B cell (primary cell): ENCODE measurements around the gene NDST4. TPM values are rescaled to one million over a fixed set of nuclear protein-coding genes. Genes with fewer than 3 reads are reported as not detected.

Experiments used
- ATAC-seq: fragments of 200-7000 bp; cut with Tn5 transposase; one replicate; pipeline ENCODE4 v1.10.0; 2021; ENCODE audit warnings: low read depth, mild to moderate bottlenecking, moderate number of reproducible peaks, moderate library complexity
- CTCF ChIA-PET: fragments of 350-600 bp; sonication (Branson Sonifier 250); formaldehyde crosslinking; loops from one replicate; lab custom pipeline; 2021; ENCODE audit warnings: antibody characterized with exemption, inconsistent platforms; lab: Charles Lee
- POLR2A ChIA-PET: fragments of 350-600 bp; sonication (Branson Sonifier 250); formaldehyde crosslinking; loops from one replicate; lab custom pipeline; 2021; ENCODE audit warnings: antibody characterized with exemption; lab: Charles Lee
- DNase-seq: peaks from one replicate; pipeline ENCODE4 v3.0.0; 2013
- H2AFZ ChIP-seq: 2 replicates; pipeline ENCODE4 v1.6.1; 2012; ENCODE audit warnings: mild to moderate bottlenecking, low read depth, low read length; ENCODE audit not compliant: insufficient read depth, poor library complexity, severe bottlenecking
- H3K27ac ChIP-seq, 2 donors: 1 replicate in 1 of 2; 2 replicates in 1 of 2; pipeline ENCODE4 v1.5.1; 2012 to 2013; ENCODE audit warnings: low read length in 2 of 2, mild to moderate bottlenecking in 2 of 2, moderate library complexity in 1 of 2
- H3K27me3 ChIP-seq, 4 experiments: fragments of 200-600 bp in 1 of 4; sonication (generic) in 1 of 4; replicated peaks in 1 of 4; 1 replicate in 2 of 4; 2 replicates in 2 of 4; pipeline versions ENCODE4 v1.6.1 to v1.7.0; 2013 to 2016; ENCODE audit warnings: low read length in 3 of 4, mild to moderate bottlenecking in 2 of 4, mixed read lengths in 1 of 4, moderate library complexity in 1 of 4; ENCODE audit not compliant: insufficient read depth in 4 of 4, control insufficient read depth in 3 of 4; ENCODE audit errors: control extremely low read depth in 1 of 4
- H3K36me3 ChIP-seq, 2 experiments: replicated peaks in 1 of 2; 1 replicate in 1 of 2; 2 replicates in 1 of 2; pipeline versions ENCODE4 v1.6.1 to v1.7.1; 2013; ENCODE audit warnings: low read length in 1 of 2; ENCODE audit not compliant: insufficient read depth in 2 of 2, control insufficient read depth in 1 of 2; ENCODE audit errors: control extremely low read depth in 1 of 2, extremely low read depth in 1 of 2
- H3K4me1 ChIP-seq, 2 donors: fragments of 200-600 bp in 1 of 2; sonication (generic) in 1 of 2; 1 replicate in 1 of 2; 2 replicates in 1 of 2; pipeline versions ENCODE4 v1.5.1 to v1.6.1; 2013 to 2017; ENCODE audit warnings: low read length in 2 of 2; ENCODE audit not compliant: control insufficient read depth in 2 of 2, insufficient read depth in 2 of 2
- H3K4me2 ChIP-seq: replicated peaks from 2 replicates; pipeline ENCODE3; 2012; ENCODE audit warnings: mild to moderate bottlenecking, low read depth, low read length; ENCODE audit not compliant: poor library complexity, severe bottlenecking
- H3K4me3 ChIP-seq, 5 experiments: fragments of 200-600 bp in 1 of 5; sonication (generic) in 1 of 5; 1 replicate in 3 of 5; 2 replicates in 2 of 5; pipeline versions ENCODE4 v1.5.1 to v1.7.0; 2011 to 2016; ENCODE audit warnings: low read length in 4 of 5, mild to moderate bottlenecking in 4 of 5, low read depth in 2 of 5, control low read depth in 1 of 5, moderate library complexity in 1 of 5; ENCODE audit not compliant: insufficient read depth in 1 of 5; ENCODE audit errors: control extremely low read depth in 1 of 5, extremely low read depth in 1 of 5
- H3K79me2 ChIP-seq: fragments of 200-600 bp; sonication (generic); one replicate; pipeline ENCODE4 v1.6.0; 2016; ENCODE audit warnings: low read length; ENCODE audit not compliant: control insufficient read depth, insufficient read depth
- H3K9ac ChIP-seq: fragments of 200-600 bp; sonication (generic); 2 replicates; pipeline ENCODE4 v1.6.1; 2017; ENCODE audit warnings: mild to moderate bottlenecking, low read length, moderate library complexity
- H3K9me3 ChIP-seq, 3 donors: one replicate each; pipeline versions ENCODE4 v1.6.1 to v1.7.1; 2013; ENCODE audit warnings: low read length in 2 of 3; ENCODE audit not compliant: control insufficient read depth in 2 of 3, insufficient read depth in 1 of 3; ENCODE audit errors: control extremely low read depth in 1 of 3
- H4K20me1 ChIP-seq: 2 replicates; pipeline ENCODE4 v1.6.0; 2012; ENCODE audit warnings: mild to moderate bottlenecking, low read length; ENCODE audit not compliant: insufficient read depth, control insufficient read depth, poor library complexity, severe bottlenecking
- H3K27ac Mint-ChIP-seq: one replicate; pipeline ENCODE4 v1.8.0; 2021; ENCODE audit warnings: mixed read lengths
- H3K27me3 Mint-ChIP-seq: one replicate; pipeline ENCODE4 v1.8.0; 2021; ENCODE audit warnings: mixed read lengths
- H3K4me1 Mint-ChIP-seq: one replicate; pipeline ENCODE4 v1.8.0; 2021; ENCODE audit warnings: mixed read lengths
- H3K4me3 Mint-ChIP-seq: one replicate; pipeline ENCODE4 v1.8.0; 2021; ENCODE audit warnings: mixed read lengths
- H3K9me3 Mint-ChIP-seq: one replicate; pipeline ENCODE4 v1.8.0; 2022; ENCODE audit warnings: mixed read lengths; ENCODE audit not compliant: insufficient read depth
- EZH2 ChIP-seq: IDR thresholded peaks from 2 replicates; pipeline ENCODE4 v1.6.1; 2012; ENCODE audit warnings: borderline replicate concordance, low read depth, mild to moderate bottlenecking, moderate library complexity, low read length; ENCODE audit not compliant: insufficient read depth, poor library complexity, severe bottlenecking
- WGBS: methylation state at CpG from one replicate; pipeline ENCODE4 v1.1.5; 2013; ENCODE audit warnings: missing lambda C conversion rate; ENCODE audit not compliant: insufficient coverage; 5-methylcytosine and 5-hydroxymethylcytosine counted together
- intact Hi-C: fragments of 100-400 bp; cut with micrococcal nuclease; formaldehyde crosslinking; loops from one replicate; pipeline ENCODE4 v1.10.0; 2022
- polyA plus RNA-seq: library from polyadenylated mRNA; depleted of rRNA; stranded (reverse); fragments of >200 nt; gene quantifications from 2 replicates; pipeline ENCODE4 v1.2.3, GENCODE V29; 2012
- total RNA-seq, 2 donors: library from RNA; stranded (reverse); fragments of 120-200 nt in 1 of 2; gene quantifications; 1 replicate in 1 of 2; 2 replicates in 1 of 2; pipeline versions ENCODE4 v1.2.3 to v1.2.4, GENCODE V29; 2013 to 2022
- TF ChIP-seq, protein P1 (sequence below): fragments of 200-600 bp; IDR thresholded peaks from one replicate; pipeline ENCODE4 v1.8.0; 2022; ENCODE audit warnings: antibody characterized with exemption, mild to moderate bottlenecking

The NDST4 gene
- total and polyA plus RNA-seq, 2 donors (not counting 1 experiment from before 2014, with no cell fraction given) = not detected

DNA sequence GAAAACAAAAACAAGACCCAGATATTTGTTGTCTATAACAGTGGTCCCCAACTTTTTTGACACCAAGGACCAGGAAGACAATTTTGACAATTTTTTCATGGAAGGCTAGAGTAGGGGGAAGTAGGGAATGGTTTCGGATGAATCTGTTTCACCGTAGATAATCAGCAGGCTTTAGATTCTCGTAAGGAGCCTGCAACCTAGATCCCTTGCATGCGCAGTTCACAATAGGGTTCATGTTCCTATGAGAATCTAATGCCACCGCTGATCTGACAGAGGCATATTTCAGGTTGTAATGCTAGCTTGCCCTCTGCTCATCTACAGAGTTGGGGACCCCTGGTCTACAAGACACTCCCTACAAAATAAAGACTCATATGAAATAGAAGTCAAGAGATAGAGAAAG, 229.8 kb downstream of the NDST4 start:
- no peak for DNase-seq
- CTCF ChIA-PET = no interaction called here
- Histone ChIP-seq H2AFZ (no peak overlapping the region), H3K9ac (no peak overlapping the region), H3K4me1 (no peaks in the 10 kb centered on the region), H3K9me3 (no peaks in the 10 kb centered on the region), H3K27ac (no peak overlapping the region), H3K4me3 (no peak overlapping the region), H3K36me3 (no peaks in the 10 kb centered on the region), H3K4me2 (no peak overlapping the region), H4K20me1 (no peaks in the 10 kb centered on the region), H3K79me2 (no peaks in the 10 kb centered on the region), H3K27me3 (no peaks in the 10 kb centered on the region)
- no peaks in the 10 kb centered on the region for H3K4me1 Mint-ChIP-seq
- no peaks in the 10 kb centered on the region for H3K9me3 Mint-ChIP-seq
- WGBS = 91% methylated on average over 4 of the region's 5 CpGs
- POLR2A ChIA-PET = no interaction called here
- intact Hi-C loops = no loop called here
- no peak overlapping the region for H3K27ac Mint-ChIP-seq
- no peak overlapping the region for H3K4me3 Mint-ChIP-seq
- no peaks in the 10 kb centered on the region for H3K27me3 Mint-ChIP-seq
- no peak for TF ChIP-seq EZH2
- TF ChIP-seq, protein P1, sequence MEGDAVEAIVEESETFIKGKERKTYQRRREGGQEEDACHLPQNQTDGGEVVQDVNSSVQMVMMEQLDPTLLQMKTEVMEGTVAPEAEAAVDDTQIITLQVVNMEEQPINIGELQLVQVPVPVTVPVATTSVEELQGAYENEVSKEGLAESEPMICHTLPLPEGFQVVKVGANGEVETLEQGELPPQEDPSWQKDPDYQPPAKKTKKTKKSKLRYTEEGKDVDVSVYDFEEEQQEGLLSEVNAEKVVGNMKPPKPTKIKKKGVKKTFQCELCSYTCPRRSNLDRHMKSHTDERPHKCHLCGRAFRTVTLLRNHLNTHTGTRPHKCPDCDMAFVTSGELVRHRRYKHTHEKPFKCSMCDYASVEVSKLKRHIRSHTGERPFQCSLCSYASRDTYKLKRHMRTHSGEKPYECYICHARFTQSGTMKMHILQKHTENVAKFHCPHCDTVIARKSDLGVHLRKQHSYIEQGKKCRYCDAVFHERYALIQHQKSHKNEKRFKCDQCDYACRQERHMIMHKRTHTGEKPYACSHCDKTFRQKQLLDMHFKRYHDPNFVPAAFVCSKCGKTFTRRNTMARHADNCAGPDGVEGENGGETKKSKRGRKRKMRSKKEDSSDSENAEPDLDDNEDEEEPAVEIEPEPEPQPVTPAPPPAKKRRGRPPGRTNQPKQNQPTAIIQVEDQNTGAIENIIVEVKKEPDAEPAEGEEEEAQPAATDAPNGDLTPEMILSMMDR = no peak
- no peak for ATAC-seq

DNA sequence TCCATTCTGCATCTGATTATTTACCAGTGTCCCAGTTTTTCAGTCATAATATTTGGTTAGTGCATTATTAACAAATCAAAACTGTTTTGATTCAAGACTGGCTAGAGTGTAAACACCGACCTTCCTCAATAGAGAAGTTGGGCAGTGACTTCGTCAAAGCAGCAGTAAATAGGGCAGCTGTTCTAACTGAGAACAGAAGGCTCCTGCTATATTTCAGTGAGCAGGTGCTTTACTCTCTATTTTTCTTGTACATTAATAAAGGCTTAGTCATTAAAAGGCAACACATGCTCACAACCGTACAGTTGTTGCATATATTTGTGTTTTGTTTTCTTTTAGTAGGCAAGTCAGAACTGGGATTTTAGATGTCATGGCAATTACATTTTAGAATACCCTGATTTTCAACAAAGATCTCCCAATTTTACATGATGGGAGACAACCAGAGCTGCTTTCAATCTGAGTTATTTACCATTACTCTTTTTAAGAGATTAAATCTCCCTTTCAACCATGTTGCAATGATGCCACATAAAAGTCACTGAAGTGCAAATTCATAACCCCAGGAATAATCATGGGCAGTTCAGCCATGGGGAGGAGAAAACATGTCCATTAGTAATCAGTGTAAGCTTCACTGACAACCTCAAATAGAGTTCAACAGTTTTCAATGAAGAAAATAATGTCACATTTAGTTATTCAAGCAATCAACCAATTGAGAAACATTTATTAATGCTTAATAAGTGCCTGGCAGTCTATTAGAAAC, 233.3 kb downstream of the NDST4 start:
- ChIA-PET POLR2A (no interaction called here), CTCF (no interaction called here)
- Histone ChIP-seq H3K36me3 (no peaks in the 10 kb centered on the region), H3K27ac (no peak overlapping the region), H3K79me2 (no peaks in the 10 kb centered on the region), H3K9ac (no peak overlapping the region), H4K20me1 (no peaks in the 10 kb centered on the region), H3K9me3 (no peaks in the 10 kb centered on the region), H2AFZ (no peak overlapping the region), H3K4me3 (no peak overlapping the region), H3K27me3 (no peaks in the 10 kb centered on the region), H3K4me1 (no peaks in the 10 kb centered on the region), H3K4me2 (no peak overlapping the region)
- Mint-ChIP-seq H3K27me3 (no peaks in the 10 kb centered on the region), H3K27ac (no peak overlapping the region), H3K4me3 (no peak overlapping the region), H3K9me3 (no peaks in the 10 kb centered on the region), H3K4me1 (no peaks in the 10 kb centered on the region)
- no peak for TF ChIP-seq EZH2
- TF ChIP-seq, protein P1 = no peak
- no CpG with 5 or more reads among the region's 3 CpGs for WGBS
- intact Hi-C loops = no loop called here
- DNase-seq = no peak
- ATAC-seq = no peak
